GM18519 (cell line): ENCODE data around the gene RETREG3.
"Not testable (repeated sequence)": the region's sequence is repeated elsewhere in the genome, so short reads cannot be mapped to it uniquely, and the experiment has no call there.

Experiments
- ATAC-seq: cut with Tn5 transposase; IDR thresholded peaks from one replicate; pipeline ENCODE4 v1.9.1; 2021; ENCODE audit warnings: mild to moderate bottlenecking, moderate library complexity; ENCODE audit not compliant: unreplicated experiment, low FRiP score

RETREG3 gene

GRCh38 chr17:42609182-42609813, at the start of gene RETREG3, which contains the start of gene TUBG1:
RETREG3 (minus strand) TSS chr17:42609374; CDS start chr17:42609324, 50 bp downstream.
TUBG1 (plus strand) TSS chr17:42609683; CDS start chr17:42609738, 55 bp downstream.
- ATAC-seq, result peak; percentile 84

- ATAC-seq, result no peak
Measured at GRCh38 chr17:42657824-42658588, 48.8 kb upstream of the RETREG3 start.

GRCh38 chr17:42655528-42655927, 46.4 kb upstream of the RETREG3 start:
- no peak for ATAC-seq

- ATAC-seq, result no peak
Measured at GRCh38 chr17:42653179-42654124, 44.3 kb upstream of the RETREG3 start.

- no peak for ATAC-seq
Measured at GRCh38 chr17:42651392-42651791, 42.2 kb upstream of the RETREG3 start.

- ATAC-seq, result no peak
Measured at GRCh38 chr17:42647778-42648177, 38.6 kb upstream of the RETREG3 start.

GRCh38 chr17:42642336-42642735, 33.2 kb upstream of the RETREG3 start:
- ATAC-seq, result no peak

- ATAC-seq, result no peak
Measured at GRCh38 chr17:42640121-42640520, 30.9 kb upstream of the RETREG3 start.

- ATAC-seq, result no peak
Measured at GRCh38 chr17:42639525-42640113, 30.4 kb upstream of the RETREG3 start.

GRCh38 chr17:42632949-42633444, 23.8 kb upstream of the RETREG3 start:
- ATAC-seq, result no peak

- no peak for ATAC-seq
Measured at GRCh38 chr17:42629411-42630009, 20.3 kb upstream of the RETREG3 start.

- ATAC-seq, result not testable (repeated sequence)
Measured at GRCh38 chr17:42627032-42627764, 18.0 kb upstream of the RETREG3 start.

GRCh38 chr17:42623732-42624596, 14.8 kb upstream of the RETREG3 start:
- ATAC-seq, result no peak

- ATAC-seq, result no peak
Measured at GRCh38 chr17:42623271-42623670, 14.1 kb upstream of the RETREG3 start.

- not testable (repeated sequence) for ATAC-seq
Measured at GRCh38 chr17:42621987-42622386, 12.8 kb upstream of the RETREG3 start.

GRCh38 chr17:42618442-42619150, 9.4 kb upstream of the RETREG3 start:
- peak; percentile 47 for ATAC-seq

- ATAC-seq, result no peak
Measured at GRCh38 chr17:42617956-42618431, 8.8 kb upstream of the RETREG3 start.
